NCI-H146 (cell line): ENCODE data around the gene ASF1A.
A peak's percentile ranks its signal among the peaks of the same experiment; 100 is the strongest.
"Not testable (repeated sequence)": the region's sequence is repeated elsewhere in the genome, so short reads cannot be mapped to it uniquely, and the experiment has no call there.

ENCODE experiments used
- DNase-seq: peaks from one replicate; lab custom pipeline; 2025; lab: John Stamatoyannopoulos, UW

ASF1A gene

DNA sequence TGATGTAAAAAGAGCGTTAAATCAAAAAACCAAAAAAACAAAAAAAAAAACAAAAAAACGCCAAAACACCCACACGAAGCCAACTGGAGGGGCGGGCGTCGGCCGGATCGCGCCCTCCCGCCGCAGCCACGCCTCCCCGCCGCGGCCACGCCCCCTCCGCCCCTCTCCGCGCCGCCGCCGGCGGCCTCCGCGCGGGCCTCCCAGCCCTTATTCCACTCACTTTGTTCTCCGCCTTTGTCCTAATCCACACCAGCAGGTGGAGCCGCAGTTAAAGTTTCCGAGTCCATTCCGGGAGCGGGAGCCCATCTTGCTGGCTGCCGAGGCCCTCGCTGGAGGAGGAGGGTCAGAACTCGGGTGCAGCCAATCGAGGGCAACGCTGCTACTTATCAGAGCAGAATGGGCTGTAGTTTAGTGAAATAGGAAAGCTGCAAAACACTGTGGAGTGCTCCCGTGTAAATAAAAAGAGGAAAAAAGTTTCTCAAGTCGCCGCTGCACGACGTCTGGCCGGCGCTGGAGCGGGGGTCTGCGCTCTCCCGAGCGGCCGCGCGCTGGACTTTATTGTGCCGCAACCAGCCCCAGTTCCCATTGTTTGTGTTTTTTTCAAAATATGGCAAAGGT lies at the start of gene ASF1A:
ASF1A (plus strand) TSS at position 346 of the 618 bp plus-strand sequence; CDS start at position 608, 262 bp downstream.
- DNase-seq, result peak; percentile 98

DNA sequence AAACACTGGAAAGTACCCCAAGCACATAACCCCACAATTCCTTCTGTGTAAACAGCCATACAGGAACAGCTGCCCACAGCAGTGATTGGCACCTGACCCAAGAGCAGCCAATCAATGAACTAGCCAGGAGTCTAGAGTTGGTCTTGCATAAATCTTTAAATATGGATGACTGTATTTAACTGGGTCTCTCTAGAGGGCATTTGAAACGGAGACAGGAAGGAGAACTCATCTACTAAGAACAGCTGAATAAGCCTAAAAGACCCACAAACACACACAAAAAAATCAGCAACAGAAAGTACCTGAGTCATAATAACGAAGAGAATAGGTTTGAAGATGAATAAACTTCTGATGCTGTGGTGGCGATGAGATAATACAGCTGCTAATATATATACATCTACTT lies 49.0 kb upstream of the ASF1A start:
- DNase-seq, result no peak

DNA sequence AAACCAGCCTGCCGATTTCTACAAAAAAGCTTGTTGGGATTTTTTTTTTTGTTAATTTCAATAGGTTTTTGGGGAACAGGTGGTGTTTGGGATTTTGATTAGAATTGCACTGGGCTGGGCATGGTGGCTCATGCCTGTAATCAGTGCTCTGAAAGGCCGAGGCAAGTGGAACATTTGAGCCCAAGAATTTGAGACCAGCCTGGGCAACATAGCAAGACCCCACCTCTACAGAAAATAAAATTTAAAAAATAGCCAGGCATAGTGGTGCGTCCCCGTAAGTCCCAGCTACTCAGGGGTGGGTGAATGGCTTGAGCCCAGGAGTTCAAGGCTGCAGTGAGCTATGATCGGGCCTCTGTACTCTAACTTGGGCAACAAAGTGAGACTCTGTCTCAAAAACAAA lies 40.5 kb upstream of the ASF1A start:
- DNase-seq, result no peak

DNA sequence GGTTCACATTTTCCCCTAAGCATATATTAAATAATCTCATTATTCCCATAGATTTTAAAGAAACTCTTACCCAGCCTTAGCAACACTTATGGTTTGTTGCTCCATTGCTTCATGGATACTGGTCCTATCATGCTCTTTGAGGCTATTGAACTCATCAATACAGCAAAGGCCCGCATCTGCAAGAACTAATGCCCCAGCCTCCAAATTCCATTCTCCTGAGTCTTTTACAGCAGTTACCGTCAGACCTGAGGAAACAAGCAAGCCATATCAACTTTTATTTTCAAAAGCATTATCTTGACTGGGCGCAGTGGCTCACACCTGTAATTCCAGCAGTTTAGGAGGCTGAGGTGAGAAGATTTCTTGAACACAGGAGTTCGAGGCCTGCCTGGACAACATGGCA lies 37.7 kb upstream of the ASF1A start:
- no peak for DNase-seq

DNA sequence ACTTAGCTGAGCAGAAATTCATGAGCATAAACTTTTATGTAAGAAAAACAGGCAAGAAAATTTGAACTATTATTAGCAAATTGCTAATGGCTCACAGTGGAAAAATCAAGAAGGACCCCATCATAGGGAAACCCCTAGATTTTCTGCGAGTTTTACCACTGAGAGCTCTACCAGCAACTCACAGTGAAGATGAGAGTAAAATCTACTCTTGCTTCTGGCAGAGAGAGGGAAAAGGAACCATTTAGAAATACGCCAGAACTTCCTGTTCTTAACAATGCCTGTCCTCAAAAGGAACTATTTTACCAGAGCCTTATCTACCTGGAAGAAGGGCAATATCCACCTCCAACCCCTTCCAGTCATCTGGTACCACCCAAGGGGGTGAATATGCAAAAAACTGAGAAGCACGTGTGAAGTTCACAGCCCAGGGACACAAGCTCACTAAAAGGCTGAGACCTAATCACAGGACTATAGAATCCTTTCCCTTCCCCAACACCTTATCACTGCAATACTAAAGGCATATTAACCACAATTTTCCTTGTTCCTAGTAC lies 34.4 kb upstream of the ASF1A start:
- no peak for DNase-seq

DNA sequence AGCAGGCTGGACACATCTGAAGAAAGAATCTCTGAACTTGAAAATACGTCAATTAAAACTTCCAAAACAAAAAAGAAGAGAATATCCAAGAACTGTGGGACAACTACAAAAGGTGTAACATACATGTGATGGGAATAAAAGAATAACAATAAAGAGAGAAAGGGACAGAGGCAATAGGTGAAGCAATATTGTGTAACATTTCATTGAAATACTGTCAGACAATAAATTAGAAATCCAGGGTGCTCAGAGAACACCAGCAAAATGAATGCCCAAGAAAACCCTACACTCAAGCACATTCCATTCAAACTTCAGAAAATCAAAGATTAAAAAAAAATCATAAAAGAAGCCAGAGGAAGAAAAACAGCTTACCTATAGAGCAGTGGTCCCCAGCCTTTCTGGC lies 33.6 kb upstream of the ASF1A start:
- no peak for DNase-seq

DNA sequence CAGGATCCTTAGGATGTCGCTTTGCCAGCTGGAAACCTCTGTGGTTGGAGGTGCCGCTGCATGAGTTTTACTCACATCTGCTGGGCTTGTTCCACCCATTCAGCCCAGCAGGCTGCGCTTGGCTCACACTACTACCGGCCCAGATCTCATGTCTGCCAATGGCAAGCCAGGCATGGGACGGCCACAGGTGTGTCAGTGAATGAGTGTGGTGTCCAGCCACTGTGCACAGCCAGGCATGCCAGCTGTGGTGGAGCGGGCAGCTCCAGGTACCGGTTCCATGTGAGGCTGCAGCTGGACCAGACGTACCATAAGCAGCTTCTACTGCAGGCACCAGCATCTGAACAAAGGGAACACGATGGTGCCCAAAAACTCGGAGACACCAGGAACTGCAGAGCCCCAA lies 33.1 kb upstream of the ASF1A start:
- no peak for DNase-seq

DNA sequence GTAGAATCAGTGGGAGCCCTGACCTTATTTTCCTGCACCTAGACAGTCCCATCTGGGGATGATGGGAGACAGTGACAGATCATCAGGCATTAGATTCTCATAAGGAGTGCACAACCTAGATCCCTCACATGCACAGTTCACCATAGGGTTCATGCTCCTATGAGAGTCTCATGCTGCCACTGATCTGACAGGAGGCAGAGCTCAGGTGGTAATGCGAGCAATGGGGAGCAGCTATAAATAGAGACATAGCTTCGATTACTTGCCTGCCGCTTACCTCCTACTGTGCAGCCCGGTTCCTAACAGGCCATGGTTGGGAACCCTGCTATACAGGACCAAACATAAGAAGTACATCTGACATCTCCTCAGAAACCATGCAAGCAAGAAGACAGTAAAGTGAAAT lies 31.5 kb upstream of the ASF1A start:
- no peak for DNase-seq

DNA sequence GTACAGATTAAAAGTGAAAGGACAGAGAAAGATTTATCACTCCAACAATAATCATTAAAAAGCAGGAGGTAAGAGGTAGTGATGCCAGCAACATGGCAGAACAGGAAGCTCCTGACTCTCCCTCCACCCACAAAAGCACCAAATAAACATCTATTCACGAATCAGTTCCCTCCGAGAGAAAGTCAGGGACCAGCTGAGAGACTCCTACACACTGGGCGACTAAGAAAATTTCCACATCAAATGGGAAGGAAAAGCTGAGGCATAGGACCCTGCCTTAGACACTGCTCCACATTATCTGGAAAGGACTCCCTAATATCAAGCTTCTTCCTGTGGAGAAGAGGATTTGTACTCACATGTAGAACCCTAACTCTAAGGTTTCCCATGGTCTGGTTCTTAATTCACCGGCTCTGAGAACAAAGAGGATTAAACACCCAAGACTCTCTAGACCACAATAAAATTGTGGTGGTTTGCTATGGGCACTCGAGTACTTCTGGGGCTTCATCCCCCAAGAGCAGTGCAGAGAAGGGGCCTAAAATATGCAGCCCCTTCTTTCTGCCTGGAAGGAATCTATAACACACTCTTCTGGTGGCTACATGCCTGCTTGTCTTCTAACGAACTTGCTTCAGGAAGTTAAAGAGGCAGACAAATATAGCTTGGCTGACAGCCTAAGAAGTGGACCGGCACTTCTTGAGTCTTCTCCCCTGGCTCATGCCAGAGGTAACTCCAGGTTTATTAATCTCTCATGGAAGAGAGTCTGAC lies 29.4 kb upstream of the ASF1A start:
- no peak for DNase-seq

DNA sequence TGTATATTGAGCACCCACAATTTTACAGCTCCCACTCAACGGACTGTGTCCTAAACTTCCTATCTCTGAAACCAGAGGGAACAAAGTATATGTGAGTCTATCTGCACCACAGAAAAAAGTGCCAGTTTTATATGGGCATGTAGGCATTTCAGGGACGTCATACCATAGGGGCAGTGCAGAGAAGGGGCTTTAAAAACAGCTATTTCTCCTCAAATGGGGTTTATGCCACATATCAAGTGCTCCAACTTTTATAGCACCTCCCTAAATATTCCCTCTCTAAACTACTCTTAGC lies 28.9 kb upstream of the ASF1A start:
- DNase-seq, result no peak

DNA sequence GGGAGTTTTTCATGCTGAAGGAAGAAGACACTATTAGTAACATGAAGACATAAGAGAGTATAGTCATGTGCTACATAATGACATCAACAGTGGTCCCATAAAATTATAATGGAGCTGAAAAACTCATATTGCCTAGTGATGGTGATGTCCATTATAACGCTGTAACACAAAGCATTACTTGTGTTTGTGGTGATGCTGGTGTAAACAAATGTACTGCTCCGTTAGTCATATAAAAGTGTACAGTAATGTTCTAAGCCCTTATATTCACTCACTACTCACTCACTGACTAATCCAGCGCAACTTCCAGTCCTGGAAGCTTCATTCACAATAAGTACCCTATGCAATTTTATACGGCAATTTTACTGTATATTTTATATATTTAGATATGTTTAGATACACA lies 26.8 kb upstream of the ASF1A start:
- DNase-seq, result no peak

DNA sequence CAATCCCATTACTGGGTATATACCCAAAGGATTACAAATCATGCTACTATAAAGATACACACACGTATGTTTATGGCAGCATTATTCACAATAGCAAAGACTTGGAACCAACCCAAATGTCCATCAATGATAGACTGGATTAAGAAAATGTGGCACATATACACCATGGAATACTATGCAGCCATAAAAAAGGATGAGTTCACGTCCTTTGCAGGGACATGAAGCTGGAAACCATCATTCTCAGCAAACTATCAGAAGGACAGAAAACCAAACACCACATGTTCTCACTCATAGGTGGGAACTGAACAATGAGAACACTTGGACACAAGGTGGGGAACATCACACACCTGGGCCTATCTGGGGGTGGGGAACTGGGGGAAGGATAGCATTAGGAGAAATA lies 25.1 kb upstream of the ASF1A start:
- not testable (repeated sequence) for DNase-seq

DNA sequence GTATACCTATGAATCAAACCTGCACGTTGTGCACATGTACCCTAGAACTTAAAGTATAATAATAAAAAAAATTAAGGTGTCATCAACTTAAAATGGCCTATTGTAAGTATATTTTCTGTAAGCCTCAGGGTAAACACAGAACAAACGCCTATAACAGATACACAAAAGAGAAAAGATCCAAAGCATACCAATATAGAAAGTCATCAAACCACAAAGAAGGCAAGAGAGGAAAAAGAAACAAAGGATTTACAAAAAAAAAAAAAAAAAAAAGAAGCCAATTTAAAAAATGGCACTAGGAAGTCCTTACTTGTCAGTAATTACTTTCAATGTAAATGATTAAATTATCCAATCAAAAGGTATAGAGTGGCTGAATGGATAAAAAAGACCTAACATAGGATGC lies 24.6 kb upstream of the ASF1A start:
- DNase-seq, result no peak

DNA sequence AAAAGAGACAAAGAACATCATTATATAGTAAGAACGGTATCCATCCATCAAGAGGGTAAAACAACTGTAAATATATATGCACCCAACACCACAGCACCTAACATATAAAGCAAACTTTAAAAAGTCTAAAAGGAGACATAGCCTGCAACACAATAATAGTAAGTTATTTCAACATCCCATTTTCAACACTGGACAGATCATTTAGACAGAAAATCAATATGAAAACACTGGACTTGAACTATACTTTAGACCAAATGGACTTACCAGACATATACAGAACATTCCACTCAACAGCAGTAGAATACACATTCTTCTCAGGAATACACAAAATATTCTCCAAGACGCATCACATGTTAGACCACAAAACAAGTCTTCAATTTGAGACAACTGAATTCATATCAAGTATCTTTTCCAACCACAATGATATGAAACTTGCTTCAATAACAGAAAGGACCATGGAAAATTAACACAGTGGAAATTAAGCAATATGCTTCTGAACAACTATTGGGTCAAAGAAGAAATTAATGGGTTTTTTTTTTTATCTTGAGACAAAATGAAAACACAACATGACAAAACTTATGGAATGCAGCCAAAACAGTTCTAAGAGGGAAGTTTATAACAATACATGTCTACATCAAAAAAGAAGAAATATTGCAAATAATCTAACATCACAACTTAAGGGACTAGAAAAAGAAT lies 23.9 kb upstream of the ASF1A start:
- no peak for DNase-seq

DNA sequence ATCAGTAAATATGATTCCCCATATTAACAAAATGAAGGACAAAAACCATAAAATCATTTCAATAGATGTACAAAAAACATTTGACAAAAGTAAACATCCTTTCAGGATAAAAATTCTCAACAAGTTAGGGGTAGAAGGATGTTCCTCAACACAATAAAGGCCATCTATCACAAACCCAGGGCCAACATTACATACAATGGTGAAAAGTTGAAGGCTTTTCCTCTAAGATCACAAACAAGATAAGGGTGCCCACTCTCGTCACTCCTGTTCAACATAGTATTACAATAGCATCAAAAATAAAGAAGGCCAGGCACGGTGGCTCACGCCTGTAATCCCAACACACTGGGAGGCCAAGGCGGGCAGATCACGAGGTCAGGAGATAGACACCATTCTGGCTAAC lies 22.6 kb upstream of the ASF1A start:
- no peak for DNase-seq

DNA sequence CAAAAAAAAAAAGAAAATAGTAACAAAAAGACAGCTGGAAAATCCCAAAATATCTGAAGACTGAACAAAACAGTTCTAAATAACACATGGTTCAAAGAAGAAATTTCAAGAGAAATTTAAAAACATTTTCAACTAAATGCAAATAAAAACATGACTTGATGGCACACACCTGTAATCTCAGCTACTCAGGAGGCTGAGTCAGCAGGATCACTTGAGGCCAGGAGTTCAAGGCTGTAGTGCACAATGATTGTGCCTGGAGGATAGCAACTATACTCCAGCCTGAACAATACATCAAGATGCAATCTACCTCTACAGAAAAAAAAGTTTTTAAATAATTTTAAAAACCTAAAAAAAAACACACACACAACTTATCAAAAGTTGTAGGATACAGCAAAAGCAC lies 21.6 kb upstream of the ASF1A start:
- no peak for DNase-seq

DNA sequence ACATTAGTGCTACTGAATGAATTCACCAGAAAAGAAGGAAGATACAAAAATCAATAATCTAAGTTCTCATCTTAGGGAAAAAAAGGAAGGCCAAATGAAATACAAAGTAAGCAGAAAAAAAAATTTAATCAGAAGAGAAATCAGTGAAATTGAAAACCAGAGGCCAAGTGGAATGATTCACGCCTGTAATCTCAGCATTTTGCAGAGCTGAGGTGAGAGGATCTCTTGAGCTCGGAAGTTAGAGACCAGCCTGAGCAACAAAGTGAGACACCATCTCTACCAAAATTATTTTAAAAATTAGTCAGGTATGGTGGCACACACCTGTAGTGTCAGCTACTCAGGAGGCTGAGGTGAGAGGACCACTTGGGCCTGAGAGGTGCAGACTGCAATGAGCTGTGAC lies 21.2 kb upstream of the ASF1A start:
- DNase-seq, result no peak

DNA sequence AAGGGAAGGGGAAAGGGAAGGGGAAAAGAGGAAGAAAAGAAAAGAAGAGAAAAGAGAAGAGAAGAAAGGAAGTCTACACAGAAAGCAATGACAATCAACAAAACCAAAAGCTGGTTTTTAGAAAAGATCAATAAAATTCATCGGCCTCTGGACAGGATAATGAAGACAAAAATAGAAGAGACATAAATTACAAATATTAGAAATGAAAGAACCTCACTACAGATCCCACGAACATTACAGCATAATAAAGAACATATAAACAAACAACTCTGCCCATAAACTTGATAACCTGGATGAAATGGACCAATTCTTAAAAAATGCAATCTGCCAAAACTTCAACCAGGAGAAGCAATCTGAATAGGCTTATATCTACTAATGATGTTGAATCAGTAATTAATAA lies 20.7 kb upstream of the ASF1A start:
- no peak for DNase-seq

DNA sequence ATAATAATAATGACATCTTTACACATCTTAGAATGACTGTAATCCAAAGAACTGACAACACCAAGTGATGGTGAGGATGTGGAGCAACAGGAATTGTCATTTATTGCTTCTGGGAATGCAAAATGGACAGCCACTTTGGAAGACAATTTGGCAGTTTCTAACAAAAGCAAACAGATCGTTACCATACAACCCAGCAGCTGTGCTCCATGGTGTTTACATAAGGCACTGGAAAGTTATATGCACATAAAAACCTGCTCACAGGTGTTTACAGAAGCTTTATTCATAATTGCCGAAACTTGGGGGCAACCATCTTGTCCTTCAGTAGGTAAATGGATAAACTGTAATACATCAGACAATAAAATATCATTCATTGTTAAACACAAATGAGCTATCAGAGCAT lies 18.3 kb upstream of the ASF1A start:
- DNase-seq, result peak; percentile 82

DNA sequence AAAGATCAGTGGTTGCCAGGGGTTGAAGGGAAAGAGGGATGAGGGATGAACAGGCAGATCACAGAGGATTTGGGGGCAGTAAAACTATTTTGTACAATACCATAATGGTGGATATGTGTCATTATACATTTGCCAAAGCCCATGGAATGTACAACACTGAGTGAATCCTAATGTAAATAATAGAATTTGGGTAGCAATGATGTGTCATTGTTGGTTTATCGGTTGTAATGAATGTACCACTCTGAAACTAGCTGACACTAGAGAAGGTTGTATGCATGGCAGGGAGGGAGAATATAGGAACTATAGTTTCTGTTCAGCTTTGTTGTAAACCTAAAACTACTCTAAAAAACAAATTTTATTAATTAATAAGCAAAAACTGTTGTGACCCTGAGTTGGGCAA lies 17.8 kb upstream of the ASF1A start:
- DNase-seq, result no peak

DNA sequence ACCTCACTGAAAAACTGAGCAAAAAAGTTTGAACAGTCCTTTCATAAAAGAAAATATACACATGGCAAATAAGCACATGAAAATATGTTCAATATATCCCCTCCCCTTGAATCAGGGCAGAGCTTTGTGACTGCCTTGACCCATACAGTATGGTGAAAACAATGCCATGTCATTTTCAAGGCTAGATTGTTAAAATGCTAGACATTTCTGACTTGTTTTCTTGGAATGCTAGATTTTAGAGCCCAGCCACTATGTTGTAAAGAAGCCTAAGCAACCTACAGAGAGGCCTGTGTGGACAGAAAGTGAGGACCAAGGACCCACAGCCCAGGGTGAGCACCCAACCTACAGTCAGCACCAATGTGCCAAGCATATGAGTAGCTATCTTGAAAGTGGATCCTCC lies 17.1 kb upstream of the ASF1A start:
- DNase-seq, result no peak

DNA sequence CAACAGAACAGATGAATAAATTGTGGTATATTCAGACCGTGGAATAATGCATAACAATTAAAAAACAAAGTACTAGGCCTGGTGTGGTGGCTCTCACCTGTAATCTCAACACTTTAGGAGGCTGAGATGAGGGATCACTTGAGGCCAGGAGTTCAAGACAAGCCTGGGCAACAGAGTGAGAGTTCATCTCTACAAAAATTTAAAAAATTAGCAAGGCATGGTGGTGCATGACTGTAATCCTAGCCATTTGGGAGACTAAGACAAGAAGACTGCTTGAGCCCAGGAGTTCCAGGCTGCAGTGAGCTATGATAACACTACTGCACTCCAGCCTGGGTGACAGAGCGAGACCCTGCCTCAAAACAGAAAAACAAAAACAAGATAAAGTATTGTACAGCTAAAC lies 16.1 kb upstream of the ASF1A start:
- no peak for DNase-seq
